ENCODE data around the gene PLXNA4. TPM values are rescaled to one million over a fixed set of nuclear protein-coding genes. Genes with fewer than 3 reads are reported as not detected.

The PLXNA4 gene
- total RNA-seq, 1 experiment from 2014 or later: 1.0 TPM

GRCh38 chr7:132394283-132395198, 181.7 kb downstream of the PLXNA4 start:
- ChIA-PET CTCF (no interaction called here), POLR2A (ENCODE audit: unreplicated experiment) (no interaction called here)
- no peaks in the 10 kb centered on the region for H3K36me3 ChIP-seq (ENCODE audit: low read depth)
- H3F3A ChIP-seq (ENCODE audit: insufficient read depth, low read depth): no peaks in the 10 kb centered on the region
- H3K27ac ChIP-seq: no peak overlapping the region
- no peak overlapping the region for H3K4me2 ChIP-seq
- H3K9me2 ChIP-seq (ENCODE audit: insufficient read depth): no peaks in the 10 kb centered on the region
- no peaks in the 10 kb centered on the region for H3K4me1 ChIP-seq (replicated peaks; ENCODE audit: insufficient read depth)
- H2AFZ ChIP-seq: no peak overlapping the region
- no peaks in the 10 kb centered on the region for H3K9me3 ChIP-seq (ENCODE audit: insufficient read depth, low read depth)
- H3K4me3 ChIP-seq: no peak overlapping the region
- intact Hi-C loops (cut with micrococcal nuclease; ENCODE audit: unreplicated experiment): no loop called here
- DNase-seq: peak in 1 of 2 experiments; percentile 13
- H4K20me1 ChIP-seq (ENCODE audit: insufficient read depth): no peaks in the 10 kb centered on the region
- H3K27me3 ChIP-seq (ENCODE audit: insufficient read depth, low read depth): peaks cover 86% of the 10 kb centered on the region
- BruUV-seq (replicated peaks): no TSS peak
- no peaks in the 10 kb centered on the region for H3K79me2 ChIP-seq (ENCODE audit: low read depth)
- TF ChIP-seq EZH2 (IDR thresholded peaks at IDR 0.05; ENCODE audit: low read depth): no peak
- TF ChIP-seq CTCF (conservative IDR thresholded peaks at IDR 0.05): no peak; the same call in 1 of the 2 replicates

GRCh38 chr7:132393789-132394261, 182.4 kb downstream of the PLXNA4 start:
- ChIA-PET CTCF (no interaction called here), POLR2A (ENCODE audit: unreplicated experiment) (no interaction called here)
- H2AFZ ChIP-seq: no peak overlapping the region
- no peak overlapping the region for H3K4me2 ChIP-seq
- H3K36me3 ChIP-seq (ENCODE audit: low read depth): no peaks in the 10 kb centered on the region
- no peaks in the 10 kb centered on the region for H3K79me2 ChIP-seq (ENCODE audit: low read depth)
- H3K4me3 ChIP-seq: no peak overlapping the region
- H3K27me3 ChIP-seq (ENCODE audit: insufficient read depth, low read depth): peaks cover 82% of the 10 kb centered on the region
- no TSS peak for BruUV-seq (replicated peaks)
- DNase-seq: peak in 1 of 2 experiments; percentile 10
- no peaks in the 10 kb centered on the region for H4K20me1 ChIP-seq (ENCODE audit: insufficient read depth)
- TF ChIP-seq EZH2 (IDR thresholded peaks at IDR 0.05; ENCODE audit: low read depth) (no peak), CTCF (conservative IDR thresholded peaks at IDR 0.05) (no peak)
- no peaks in the 10 kb centered on the region for H3K4me1 ChIP-seq (replicated peaks; ENCODE audit: insufficient read depth)
- H3K27ac ChIP-seq: no peak overlapping the region
- H3F3A ChIP-seq (ENCODE audit: insufficient read depth, low read depth): no peaks in the 10 kb centered on the region
- H3K9me2 ChIP-seq (ENCODE audit: insufficient read depth): no peaks in the 10 kb centered on the region
- H3K9me3 ChIP-seq (ENCODE audit: insufficient read depth, low read depth): no peaks in the 10 kb centered on the region
- intact Hi-C loops (cut with micrococcal nuclease; ENCODE audit: unreplicated experiment): no loop called here

GRCh38 chr7:132392713-132393112, 183.6 kb downstream of the PLXNA4 start:
- Histone ChIP-seq H3F3A (ENCODE audit: insufficient read depth, low read depth) (no peaks in the 10 kb centered on the region), H3K79me2 (ENCODE audit: low read depth) (no peaks in the 10 kb centered on the region), H3K36me3 (ENCODE audit: low read depth) (no peaks in the 10 kb centered on the region), H4K20me1 (ENCODE audit: insufficient read depth) (no peaks in the 10 kb centered on the region), H3K4me3 (no peak overlapping the region), H2AFZ (no peak overlapping the region), H3K9me2 (ENCODE audit: insufficient read depth) (no peaks in the 10 kb centered on the region), H3K4me2 (no peak overlapping the region), H3K27ac (no peak overlapping the region), H3K4me1 (replicated peaks; ENCODE audit: insufficient read depth) (no peaks in the 10 kb centered on the region), H3K27me3 (ENCODE audit: insufficient read depth, low read depth) (peaks cover 81% of the 10 kb centered on the region), H3K9me3 (ENCODE audit: insufficient read depth, low read depth) (no peaks in the 10 kb centered on the region)
- intact Hi-C loops (cut with micrococcal nuclease; ENCODE audit: unreplicated experiment): no loop called here
- ChIA-PET POLR2A (ENCODE audit: unreplicated experiment) (no interaction called here), CTCF (no interaction called here)
- DNase-seq: no peak
- no TSS peak for BruUV-seq (replicated peaks)
- TF ChIP-seq EZH2 (IDR thresholded peaks at IDR 0.05; ENCODE audit: low read depth) (no peak), CTCF (conservative IDR thresholded peaks at IDR 0.05) (no peak)

All from PC-9 (cell line).